Muscle of leg (tissue), 11 donors: Measurements from ENCODE around the gene EDEM2. TPM values are rescaled to one million over a fixed set of nuclear protein-coding genes. Genes with fewer than 3 reads are reported as not detected.
"Not testable (repeated sequence)": the region's sequence is repeated elsewhere in the genome, so short reads cannot be mapped to it uniquely, and the experiment has no call there.

Experiments used
- DNase-seq: peaks from one replicate; pipeline ENCODE4 v3.0.0; 2013
- H3K27ac ChIP-seq: one replicate; pipeline ENCODE4 v1.5.1; 2013; ENCODE audit warnings: mild to moderate bottlenecking, low read length, control low read depth
- H3K27me3 ChIP-seq: one replicate; pipeline ENCODE4 v1.6.1; 2013; ENCODE audit warnings: low read length; ENCODE audit not compliant: control insufficient read depth, insufficient read depth
- H3K36me3 ChIP-seq: one replicate; pipeline ENCODE4 v1.6.1; 2013; ENCODE audit warnings: low read length; ENCODE audit not compliant: control insufficient read depth, insufficient read depth
- H3K4me1 ChIP-seq: one replicate; pipeline ENCODE4 v1.6.1; 2013; ENCODE audit warnings: low read length; ENCODE audit not compliant: control insufficient read depth, insufficient read depth
- H3K4me3 ChIP-seq: one replicate; pipeline ENCODE4 v1.5.1; 2013; ENCODE audit warnings: low read length, control low read depth
- H3K9me3 ChIP-seq: replicated peaks from 2 replicates; pipeline ENCODE4 v1.6.1; 2013; ENCODE audit warnings: low read depth, low read length; ENCODE audit not compliant: control insufficient read depth
- WGBS: methylation state at CpG from one replicate; pipeline ENCODE4 v1.1.5; 2013; ENCODE audit warnings: missing lambda C conversion rate; ENCODE audit not compliant: insufficient coverage; 5-methylcytosine and 5-hydroxymethylcytosine counted together
- polyA plus RNA-seq, 8 donors: library from polyadenylated mRNA; unstranded; fragments of 120-200 nt; gene quantifications; one replicate each; pipeline versions ENCODE4 v1.2.1 to v1.2.3, GENCODE V29; 2013; ENCODE audit warnings: inconsistent platforms in 1 of 8, low replicate concordance in 1 of 8; ENCODE audit not compliant: insufficient read length in 8 of 8, insufficient read depth in 1 of 8
- total RNA-seq: library from RNA; stranded (reverse); fragments of 120-200 nt; gene quantifications from one replicate; pipeline ENCODE4 v1.2.4, GENCODE V29; 2013

EDEM2 gene
- total and polyA plus RNA-seq, 9 donors: 7.4 to 10.8 (median 9.4) TPM

- Histone ChIP-seq H3K9me3 (no peaks in the 10 kb centered on the region), H3K27ac (peak overlapping the region; percentile 85), H3K4me1 (peaks cover 20% of the 10 kb centered on the region), H3K27me3 (no peaks in the 10 kb centered on the region), H3K4me3 (peak overlapping the region; percentile 52), H3K36me3 (peaks cover 5% of the 10 kb centered on the region)
- no CpG with 5 or more reads among the region's 1 CpG for WGBS
- no peak for DNase-seq
Observed at GRCh38 chr20:35171438-35171752, 24.3 kb upstream of the EDEM2 start.

GRCh38 chr20:35168701-35169409, 21.7 kb upstream of the EDEM2 start:
- WGBS: no CpG with 5 or more reads among the region's 4 CpGs
- not testable (repeated sequence) for H3K27ac ChIP-seq, H3K36me3 ChIP-seq, H3K4me3 ChIP-seq, DNase-seq, H3K27me3 ChIP-seq, H3K9me3 ChIP-seq
- peaks cover 18% of the 10 kb centered on the region for H3K4me1 ChIP-seq

DNA sequence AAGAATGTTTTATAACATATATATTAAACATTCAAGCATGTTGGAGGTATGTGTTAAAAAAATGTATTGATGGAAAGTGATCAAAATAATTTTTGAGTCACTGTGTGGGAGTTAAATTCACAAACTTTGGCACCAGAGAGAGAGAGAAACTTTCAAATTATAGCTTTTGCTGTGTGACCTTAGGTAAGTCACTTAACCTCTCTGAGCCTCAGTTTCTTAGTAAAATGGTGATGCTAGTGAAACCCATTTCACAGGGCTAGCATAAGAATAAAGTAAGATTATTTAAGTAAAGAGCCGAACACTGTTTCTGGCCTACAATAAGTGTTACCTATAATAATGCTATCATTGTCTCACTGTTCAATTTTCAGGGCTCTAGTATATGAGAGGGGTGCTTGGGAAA, 20.7 kb upstream of the EDEM2 start:
- DNase-seq: no peak
- no CpG with 5 or more reads among the region's 1 CpG for WGBS
- Histone ChIP-seq H3K27me3 (no peaks in the 10 kb centered on the region), H3K4me3 (no peak overlapping the region), H3K4me1 (peaks cover 18% of the 10 kb centered on the region), H3K36me3 (no peaks in the 10 kb centered on the region), H3K27ac (no peak overlapping the region), H3K9me3 (no peaks in the 10 kb centered on the region)

DNA sequence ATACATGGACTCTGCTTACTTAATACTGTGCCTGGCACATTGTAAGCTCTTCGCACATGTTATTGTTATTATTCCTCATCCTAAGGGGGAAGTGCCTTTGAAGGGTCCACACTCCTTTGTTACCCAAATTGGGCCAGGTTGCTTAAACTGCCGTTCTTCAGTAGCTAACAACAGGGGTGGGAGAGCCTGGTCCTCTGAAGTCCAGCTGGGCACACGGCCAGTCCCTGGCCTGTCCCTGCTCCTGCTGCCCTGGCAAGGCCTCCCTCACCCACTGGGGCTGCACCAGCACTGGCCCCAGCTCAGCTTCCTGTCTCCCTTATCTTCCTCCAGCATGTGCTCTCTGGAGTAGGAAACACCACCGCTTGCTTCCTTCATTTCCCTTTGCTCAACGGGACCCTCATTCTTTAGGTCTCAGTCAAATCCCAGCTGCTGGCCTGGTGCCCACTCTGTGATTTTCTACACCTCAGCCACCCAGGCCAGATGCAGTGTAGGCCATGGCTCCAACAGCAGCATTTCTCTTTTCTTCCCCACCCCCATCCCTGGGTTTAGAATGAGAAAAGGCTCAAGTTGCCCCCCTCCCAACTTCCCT, 19.2 kb upstream of the EDEM2 start:
- H3K9me3 ChIP-seq: no peaks in the 10 kb centered on the region
- H3K27me3 ChIP-seq: no peaks in the 10 kb centered on the region
- peaks cover 11% of the 10 kb centered on the region for H3K4me1 ChIP-seq
- H3K27ac ChIP-seq: peak overlapping the region; percentile 11
- no peak overlapping the region for H3K4me3 ChIP-seq
- peak; percentile 72 for DNase-seq
- WGBS: 3% methylated on average over 4 of the region's 5 CpGs
- no peaks in the 10 kb centered on the region for H3K36me3 ChIP-seq

GRCh38 chr20:35165221-35166185, 18.4 kb upstream of the EDEM2 start:
- no peaks in the 10 kb centered on the region for H3K27me3 ChIP-seq
- H3K36me3 ChIP-seq: no peaks in the 10 kb centered on the region
- 67% methylated on average over 2 of the region's 4 CpGs for WGBS
- H3K9me3 ChIP-seq: no peaks in the 10 kb centered on the region
- H3K4me3 ChIP-seq: no peak overlapping the region
- peaks cover 11% of the 10 kb centered on the region for H3K4me1 ChIP-seq
- H3K27ac ChIP-seq: peak overlapping the region; percentile 11
- no peak for DNase-seq

GRCh38 chr20:35164531-35164930, 17.4 kb upstream of the EDEM2 start:
- not testable (repeated sequence) for H3K36me3 ChIP-seq, H3K27me3 ChIP-seq, H3K4me3 ChIP-seq, H3K9me3 ChIP-seq, H3K27ac ChIP-seq, DNase-seq
- H3K4me1 ChIP-seq: peaks cover 11% of the 10 kb centered on the region

- not testable (repeated sequence) for H3K4me1 ChIP-seq, H3K27ac ChIP-seq, H3K4me3 ChIP-seq, H3K9me3 ChIP-seq, H3K36me3 ChIP-seq, DNase-seq, H3K27me3 ChIP-seq
- WGBS: 87% methylated on average over 5 of the region's 5 CpGs
Observed at GRCh38 chr20:35160341-35160740, 13.2 kb upstream of the EDEM2 start.

GRCh38 chr20:35156978-35157377, 9.8 kb upstream of the EDEM2 start:
- WGBS: 72% methylated on average over 2 of the region's 6 CpGs
- Histone ChIP-seq H3K4me1 (peaks cover 5% of the 10 kb centered on the region), H3K36me3 (no peaks in the 10 kb centered on the region), H3K27ac (no peak overlapping the region), H3K27me3 (no peaks in the 10 kb centered on the region), H3K4me3 (no peak overlapping the region), H3K9me3 (no peaks in the 10 kb centered on the region)
- DNase-seq: no peak

DNA sequence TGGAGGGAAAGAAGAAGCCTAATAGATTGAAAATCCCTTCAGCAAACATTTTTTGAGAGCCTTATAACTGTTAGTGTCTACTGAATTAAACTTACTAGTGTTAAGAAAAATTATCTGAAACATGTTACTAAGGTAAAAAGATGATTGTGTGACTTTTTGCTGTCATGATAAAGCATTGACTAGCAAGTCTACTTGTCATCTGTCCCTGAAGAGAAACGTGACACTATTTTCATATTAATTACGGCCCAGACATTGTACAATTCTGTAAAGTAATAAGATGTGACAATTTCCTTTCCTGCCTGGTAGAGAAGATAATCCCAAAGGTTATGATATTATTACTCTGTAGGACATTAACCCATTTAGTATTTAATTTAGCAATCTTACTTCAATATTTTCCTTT, 8.8 kb upstream of the EDEM2 start:
- DNase-seq: no peak
- Histone ChIP-seq H3K4me3 (no peak overlapping the region), H3K27me3 (no peaks in the 10 kb centered on the region), H3K27ac (no peak overlapping the region), H3K9me3 (no peaks in the 10 kb centered on the region), H3K4me1 (peaks cover 6% of the 10 kb centered on the region), H3K36me3 (no peaks in the 10 kb centered on the region)
- WGBS: no CpG with 5 or more reads among the region's 2 CpGs

DNA sequence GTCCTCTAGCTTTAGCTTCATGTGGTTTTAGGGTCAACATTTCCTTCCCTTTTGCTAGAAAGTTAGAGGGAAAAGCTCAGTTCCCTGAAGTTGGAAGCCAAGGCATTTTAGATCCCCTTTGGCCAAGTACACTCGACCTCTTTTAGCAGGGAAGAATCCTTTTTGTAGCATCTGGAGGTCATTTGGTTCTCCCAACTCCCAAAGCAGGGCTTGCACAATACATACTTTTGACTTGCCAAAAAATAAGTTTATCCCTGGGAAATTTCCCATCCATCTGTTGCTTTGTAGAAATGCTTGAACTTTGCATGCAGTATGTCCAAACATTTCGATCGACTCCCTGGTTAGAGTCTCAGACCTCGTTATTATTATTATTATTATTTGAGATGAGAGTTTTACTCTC, 4.6 kb upstream of the EDEM2 start:
- WGBS: no CpG with 5 or more reads among the region's 4 CpGs
- H3K27ac ChIP-seq: peak overlapping the region; percentile 86

More for the DNA sequence above, 4.6 kb upstream of the EDEM2 start:
- H3K27me3 ChIP-seq: no peaks in the 10 kb centered on the region
- peak; percentile 98 for DNase-seq
- H3K4me1 ChIP-seq: peaks cover 19% of the 10 kb centered on the region
- H3K4me3 ChIP-seq: no peak overlapping the region
- no peaks in the 10 kb centered on the region for H3K9me3 ChIP-seq
- no peaks in the 10 kb centered on the region for H3K36me3 ChIP-seq
